Measurements from ENCODE around the gene MROH2A. TPM values are rescaled to one million over a fixed set of nuclear protein-coding genes. Genes with fewer than 3 reads are reported as not detected.

MROH2A gene
- total and polyA plus RNA-seq, 5 donors from 2014 or later = not detected

- H3K27ac Mint-ChIP-seq = no peak overlapping the region
- no peaks in the 10 kb centered on the region for H3K27me3 ChIP-seq (ENCODE audit: control insufficient read depth, insufficient read depth, low read length)
- H3K9me3 Mint-ChIP-seq = no peaks in the 10 kb centered on the region
- DNase-seq (no peak), ATAC-seq (ENCODE audit: low read depth in 2 of 2) (no peak)
- H3K4me3 ChIP-seq (ENCODE audit: low read depth, low read length) = no peak overlapping the region
- H3K27ac ChIP-seq (ENCODE audit: insufficient read depth, low read length, poor library complexity, severe bottlenecking) = no peak overlapping the region
- H3K4me3 Mint-ChIP-seq = no peak overlapping the region
- H3K4me1 Mint-ChIP-seq = peaks cover 0 to 16% (median 3%) of the 10 kb centered on the region in 4 donors
- peaks cover 4% of the 10 kb centered on the region for H3K4me1 ChIP-seq (ENCODE audit: control insufficient read depth, insufficient read depth, low read length, poor library complexity, severe bottlenecking)
- H3K9me3 ChIP-seq (ENCODE audit: control insufficient read depth in 2 of 2, low read length in 2 of 2) = no peaks in the 10 kb centered on the region
- no peaks in the 10 kb centered on the region for H3K36me3 Mint-ChIP-seq
- H3K36me3 ChIP-seq (ENCODE audit: control insufficient read depth, insufficient read depth, low read length) = no peaks in the 10 kb centered on the region
- no peaks in the 10 kb centered on the region for H3K27me3 Mint-ChIP-seq
These were observed 55.2 kb downstream of the MROH2A start for GRCh38 chr2:233833345-233833744.

GRCh38 chr2:233835230-233836186 lies 57.4 kb downstream of the MROH2A start:
- no peaks in the 10 kb centered on the region for H3K36me3 Mint-ChIP-seq
- DNase-seq = no peak

GRCh38 chr2:233836359-233836758 lies 58.2 kb downstream of the MROH2A start:
- H3K27me3 Mint-ChIP-seq = no peaks in the 10 kb centered on the region
- no peak overlapping the region for H3K27ac Mint-ChIP-seq
- H3K4me1 Mint-ChIP-seq = peaks cover 0 to 24% (median 4%) of the 10 kb centered on the region in 4 donors
- H3K36me3 ChIP-seq (ENCODE audit: control insufficient read depth, insufficient read depth, low read length) = peaks cover 2% of the 10 kb centered on the region
- H3K9me3 ChIP-seq (ENCODE audit: control insufficient read depth in 2 of 2, low read length in 2 of 2) = no peaks in the 10 kb centered on the region
- no peak for DNase-seq
- no peaks in the 10 kb centered on the region for H3K27me3 ChIP-seq (ENCODE audit: control insufficient read depth, insufficient read depth, low read length)
- no peak overlapping the region for H3K27ac ChIP-seq (ENCODE audit: insufficient read depth, low read length, poor library complexity, severe bottlenecking)
- H3K4me3 ChIP-seq (ENCODE audit: low read depth, low read length) = no peak overlapping the region
- ATAC-seq (ENCODE audit: low read depth in 2 of 2) = no peak
- H3K36me3 Mint-ChIP-seq = no peaks in the 10 kb centered on the region
- peaks cover 4% of the 10 kb centered on the region for H3K4me1 ChIP-seq (ENCODE audit: control insufficient read depth, insufficient read depth, low read length, poor library complexity, severe bottlenecking)
- no peaks in the 10 kb centered on the region for H3K9me3 Mint-ChIP-seq
- H3K4me3 Mint-ChIP-seq = no peak overlapping the region

More at GRCh38 chr2:233835230-233836186, 57.4 kb downstream of the MROH2A start:
- no peak overlapping the region for H3K4me3 Mint-ChIP-seq
- no peaks in the 10 kb centered on the region for H3K9me3 Mint-ChIP-seq
- Histone ChIP-seq H3K9me3 (ENCODE audit: control insufficient read depth in 2 of 2, low read length in 2 of 2) (no peaks in the 10 kb centered on the region), H3K4me3 (ENCODE audit: low read depth, low read length) (no peak overlapping the region), H3K36me3 (ENCODE audit: control insufficient read depth, insufficient read depth, low read length) (no peaks in the 10 kb centered on the region), H3K27me3 (ENCODE audit: control insufficient read depth, insufficient read depth, low read length) (no peaks in the 10 kb centered on the region), H3K4me1 (ENCODE audit: control insufficient read depth, insufficient read depth, low read length, poor library complexity, severe bottlenecking) (peaks cover 4% of the 10 kb centered on the region), H3K27ac (ENCODE audit: insufficient read depth, low read length, poor library complexity, severe bottlenecking) (no peak overlapping the region)
- peak overlapping the region in 1 of 3 donors; percentile 48 for H3K27ac Mint-ChIP-seq
- no peaks in the 10 kb centered on the region for H3K27me3 Mint-ChIP-seq
- H3K4me1 Mint-ChIP-seq = peaks cover 0 to 20% (median 4%) of the 10 kb centered on the region in 4 donors
- ATAC-seq (ENCODE audit: low read depth in 2 of 2) = no peak

- DNase-seq = no peak
- ATAC-seq (ENCODE audit: low read depth in 2 of 2) = no peak
- H3K27me3 Mint-ChIP-seq = no peaks in the 10 kb centered on the region
- no peaks in the 10 kb centered on the region for H3K36me3 Mint-ChIP-seq
- Histone ChIP-seq H3K27ac (ENCODE audit: insufficient read depth, low read length, poor library complexity, severe bottlenecking) (no peak overlapping the region), H3K36me3 (ENCODE audit: control insufficient read depth, insufficient read depth, low read length) (peaks cover 2% of the 10 kb centered on the region), H3K4me3 (ENCODE audit: low read depth, low read length) (no peak overlapping the region), H3K4me1 (ENCODE audit: control insufficient read depth, insufficient read depth, low read length, poor library complexity, severe bottlenecking) (peaks cover 4% of the 10 kb centered on the region), H3K27me3 (ENCODE audit: control insufficient read depth, insufficient read depth, low read length) (no peaks in the 10 kb centered on the region), H3K9me3 (ENCODE audit: control insufficient read depth in 2 of 2, low read length in 2 of 2) (no peaks in the 10 kb centered on the region)
- H3K9me3 Mint-ChIP-seq = no peaks in the 10 kb centered on the region
- H3K4me3 Mint-ChIP-seq = no peak overlapping the region
- H3K4me1 Mint-ChIP-seq = peaks cover 0 to 30% (median 4%) of the 10 kb centered on the region in 4 donors
- peak overlapping the region in 1 of 3 donors; percentile 86 for H3K27ac Mint-ChIP-seq
These were observed 59.6 kb downstream of the MROH2A start for GRCh38 chr2:233837694-233838229.

- Mint-ChIP-seq H3K27me3 (no peaks in the 10 kb centered on the region), H3K4me1 (peaks cover 0 to 30% (median 4%) of the 10 kb centered on the region in 4 donors), H3K9me3 (no peaks in the 10 kb centered on the region), H3K4me3 (no peak overlapping the region), H3K27ac (peak overlapping the region in 2 of 3 donors; percentile 7 to 86), H3K36me3 (no peaks in the 10 kb centered on the region)
- Histone ChIP-seq H3K27ac (ENCODE audit: insufficient read depth, low read length, poor library complexity, severe bottlenecking) (no peak overlapping the region), H3K9me3 (ENCODE audit: control insufficient read depth in 2 of 2, low read length in 2 of 2) (no peaks in the 10 kb centered on the region), H3K4me3 (ENCODE audit: low read depth, low read length) (no peak overlapping the region), H3K4me1 (ENCODE audit: control insufficient read depth, insufficient read depth, low read length, poor library complexity, severe bottlenecking) (peaks cover 4% of the 10 kb centered on the region), H3K36me3 (ENCODE audit: control insufficient read depth, insufficient read depth, low read length) (peaks cover 2% of the 10 kb centered on the region), H3K27me3 (ENCODE audit: control insufficient read depth, insufficient read depth, low read length) (no peaks in the 10 kb centered on the region)
- no peak for ATAC-seq (ENCODE audit: low read depth in 2 of 2)
- DNase-seq = no peak
These were observed 60.1 kb downstream of the MROH2A start for GRCh38 chr2:233838251-233838650.

- Mint-ChIP-seq H3K4me3 (no peak overlapping the region), H3K4me1 (peaks cover 0 to 30% (median 6%) of the 10 kb centered on the region in 4 donors), H3K36me3 (no peaks in the 10 kb centered on the region), H3K27ac (peak overlapping the region; percentile 29 to 86 (median 75)), H3K9me3 (no peaks in the 10 kb centered on the region), H3K27me3 (no peaks in the 10 kb centered on the region)
- Histone ChIP-seq H3K36me3 (ENCODE audit: control insufficient read depth, insufficient read depth, low read length) (peaks cover 2% of the 10 kb centered on the region), H3K4me1 (ENCODE audit: control insufficient read depth, insufficient read depth, low read length, poor library complexity, severe bottlenecking) (peaks cover 4% of the 10 kb centered on the region), H3K4me3 (ENCODE audit: low read depth, low read length) (no peak overlapping the region), H3K27ac (ENCODE audit: insufficient read depth, low read length, poor library complexity, severe bottlenecking) (no peak overlapping the region), H3K27me3 (ENCODE audit: control insufficient read depth, insufficient read depth, low read length) (no peaks in the 10 kb centered on the region), H3K9me3 (ENCODE audit: control insufficient read depth in 2 of 2, low read length in 2 of 2) (no peaks in the 10 kb centered on the region)
- ATAC-seq (ENCODE audit: low read depth in 2 of 2) (no peak), DNase-seq (no peak)
These were observed 60.8 kb downstream of the MROH2A start for GRCh38 chr2:233838726-233839446.

- Histone ChIP-seq H3K27me3 (ENCODE audit: control insufficient read depth, insufficient read depth, low read length) (no peaks in the 10 kb centered on the region), H3K4me1 (ENCODE audit: control insufficient read depth, insufficient read depth, low read length, poor library complexity, severe bottlenecking) (peaks cover 4% of the 10 kb centered on the region), H3K4me3 (ENCODE audit: low read depth, low read length) (no peak overlapping the region), H3K9me3 (ENCODE audit: control insufficient read depth in 2 of 2, low read length in 2 of 2) (no peaks in the 10 kb centered on the region), H3K36me3 (ENCODE audit: control insufficient read depth, insufficient read depth, low read length) (peaks cover 2% of the 10 kb centered on the region), H3K27ac (ENCODE audit: insufficient read depth, low read length, poor library complexity, severe bottlenecking) (no peak overlapping the region)
- Mint-ChIP-seq H3K4me3 (no peak overlapping the region), H3K36me3 (no peaks in the 10 kb centered on the region), H3K27ac (peak overlapping the region in 2 of 3 donors; percentile 29 to 75), H3K4me1 (peaks cover 0 to 30% (median 6%) of the 10 kb centered on the region in 4 donors), H3K27me3 (no peaks in the 10 kb centered on the region), H3K9me3 (no peaks in the 10 kb centered on the region)
- DNase-seq (no peak), ATAC-seq (ENCODE audit: low read depth in 2 of 2) (no peak)
These were observed 61.3 kb downstream of the MROH2A start for GRCh38 chr2:233839447-233839820.
